ENCODE data around the gene IL5.
"Not testable (repeated sequence)": the region's sequence is repeated elsewhere in the genome, so short reads cannot be mapped to it uniquely, and the experiment has no call there.

Gene IL5

DNA sequence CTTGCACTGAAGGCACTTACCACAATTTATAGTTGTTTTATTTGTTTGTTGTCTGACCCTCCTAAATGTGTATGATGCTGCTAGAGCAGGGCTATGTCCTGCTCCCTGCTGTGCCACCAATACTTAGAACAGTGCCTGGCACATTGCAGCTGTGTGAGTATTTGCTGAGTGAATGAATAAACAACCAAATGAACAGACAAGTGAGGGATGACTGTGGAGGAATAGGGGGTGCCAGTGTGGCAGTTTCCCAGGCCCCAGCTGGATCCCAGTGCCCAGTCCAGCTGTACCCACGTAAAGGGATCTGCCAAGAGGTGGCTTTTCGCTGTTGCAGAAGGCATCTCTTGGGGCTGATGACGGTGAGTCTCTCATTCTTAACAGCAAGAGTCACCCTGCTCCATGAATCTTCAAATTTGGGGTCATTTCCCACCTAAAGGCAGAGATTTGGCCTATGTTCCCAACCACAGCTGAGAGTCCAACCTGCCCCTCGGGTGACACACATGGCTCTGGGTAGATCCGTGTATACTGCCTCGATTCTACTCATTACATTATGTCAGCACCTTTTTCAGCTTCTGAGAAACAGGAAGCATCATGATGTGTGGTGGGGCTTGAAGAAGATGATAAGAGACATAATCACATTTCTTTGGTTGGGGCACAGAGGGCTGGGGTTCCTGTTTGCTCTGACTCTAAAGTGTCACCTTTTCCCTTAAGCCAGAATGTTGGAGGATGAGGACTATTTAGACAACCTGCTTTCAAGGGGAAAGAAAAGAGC is 14.3 kb downstream of the IL5 start:
- DNase-seq, result no peak

DNA sequence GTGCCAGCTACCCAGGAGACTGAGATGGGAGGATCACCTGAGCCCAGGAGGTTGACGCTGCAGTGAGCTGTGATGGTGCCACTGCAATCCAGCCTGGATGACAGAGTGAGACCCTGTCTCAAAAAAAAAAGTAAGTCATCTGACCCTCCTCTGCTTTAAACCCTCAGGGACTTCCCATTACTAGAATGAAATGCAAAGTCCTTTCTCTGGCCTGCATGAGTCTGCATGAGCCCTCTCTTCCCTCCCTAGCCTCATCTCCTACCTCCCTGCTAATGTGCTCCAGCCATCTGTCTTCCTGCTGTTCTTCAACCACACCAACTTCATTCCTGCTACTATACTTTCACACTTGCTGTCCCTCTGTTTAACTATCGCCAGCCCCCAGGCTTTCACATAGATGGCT is 15.3 kb downstream of the IL5 start:
- DNase-seq, result no peak

- no peak for DNase-seq
These were observed 16.3 kb downstream of the IL5 start for GRCh38 chr5:132526974-132527564.

DNA sequence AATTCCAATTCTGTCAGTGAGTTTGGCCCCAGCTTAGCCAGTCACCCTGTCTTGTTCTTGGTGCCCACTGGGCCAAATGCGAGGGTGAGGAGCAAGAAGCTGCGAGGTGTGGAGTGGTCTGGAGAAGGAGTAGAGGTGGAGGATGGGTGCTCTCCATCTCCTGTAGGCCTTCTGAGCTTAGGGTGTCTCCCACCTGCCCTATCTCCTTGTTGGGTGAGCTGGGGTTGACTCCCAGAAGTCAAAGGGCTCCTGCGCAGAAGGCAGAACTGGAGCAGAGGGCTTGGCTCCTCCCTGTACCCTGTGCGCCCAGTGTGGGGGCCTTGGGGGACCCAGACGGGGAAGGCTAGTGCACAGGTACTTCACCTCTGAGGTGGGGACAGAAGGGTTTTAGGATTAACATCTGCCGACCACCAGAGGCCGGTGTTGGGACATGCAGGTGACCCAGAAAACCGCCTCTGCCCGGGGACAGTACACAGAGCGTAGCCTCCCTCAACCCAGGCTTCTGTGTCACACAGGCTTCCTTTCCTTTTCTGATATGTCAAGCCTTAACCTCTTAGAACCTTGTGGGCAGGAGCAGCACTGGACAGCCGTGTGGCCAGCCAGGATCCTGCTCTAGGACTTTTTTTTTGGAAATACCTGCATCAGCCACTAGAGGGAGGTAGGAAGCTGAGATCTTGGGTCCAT is 16.9 kb downstream of the IL5 start:
- DNase-seq, result peak; percentile 11 to 42

DNA sequence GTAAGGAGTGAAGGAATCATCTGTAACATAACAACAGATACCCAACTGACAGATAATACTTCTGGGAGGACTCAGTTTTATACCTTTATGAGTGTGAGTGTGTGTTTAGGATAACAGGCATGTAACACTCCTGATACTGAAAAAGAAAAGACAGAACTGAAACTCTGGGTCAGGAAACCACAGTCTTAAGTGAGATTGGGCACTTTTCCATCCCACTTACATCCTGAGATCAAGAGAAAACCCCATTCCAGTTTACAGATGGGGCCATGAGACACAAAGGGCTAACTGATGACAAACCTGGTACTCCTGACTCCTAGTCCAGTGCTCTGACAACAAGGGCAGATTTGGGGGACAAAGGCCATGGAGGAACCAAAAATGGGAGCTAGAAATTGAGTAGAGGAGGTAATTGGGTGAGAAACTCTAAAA is 18.0 kb downstream of the IL5 start:
- no peak for DNase-seq

DNA sequence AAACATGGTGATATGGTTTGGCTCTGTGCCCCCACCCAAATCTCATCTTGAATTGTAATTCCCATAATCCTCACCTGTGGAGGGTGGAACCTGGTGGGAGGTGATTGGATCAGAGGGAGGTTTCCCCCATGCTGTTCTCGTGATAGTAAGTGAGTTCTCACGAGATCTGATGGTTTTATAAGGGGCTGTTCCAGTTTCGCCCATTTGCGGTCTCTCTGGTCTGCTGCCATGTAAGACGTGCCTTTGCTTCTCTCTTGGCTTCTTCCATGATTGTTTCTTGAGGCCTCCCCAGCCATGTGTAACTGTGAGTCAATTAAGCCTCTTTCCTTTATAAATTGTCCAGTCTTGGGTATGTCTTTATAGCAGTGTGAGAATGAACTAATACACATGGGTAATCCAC is 18.4 kb downstream of the IL5 start:
- not testable (repeated sequence) for DNase-seq

- DNase-seq, result not testable (repeated sequence)
These were observed 21.3 kb downstream of the IL5 start for GRCh38 chr5:132522067-132522466.

- not testable (repeated sequence) for DNase-seq
These were observed 29.5 kb downstream of the IL5 start for GRCh38 chr5:132513618-132514336.

- no peak for DNase-seq
These were observed 33.2 kb downstream of the IL5 start for GRCh38 chr5:132510076-132510475.

DNA sequence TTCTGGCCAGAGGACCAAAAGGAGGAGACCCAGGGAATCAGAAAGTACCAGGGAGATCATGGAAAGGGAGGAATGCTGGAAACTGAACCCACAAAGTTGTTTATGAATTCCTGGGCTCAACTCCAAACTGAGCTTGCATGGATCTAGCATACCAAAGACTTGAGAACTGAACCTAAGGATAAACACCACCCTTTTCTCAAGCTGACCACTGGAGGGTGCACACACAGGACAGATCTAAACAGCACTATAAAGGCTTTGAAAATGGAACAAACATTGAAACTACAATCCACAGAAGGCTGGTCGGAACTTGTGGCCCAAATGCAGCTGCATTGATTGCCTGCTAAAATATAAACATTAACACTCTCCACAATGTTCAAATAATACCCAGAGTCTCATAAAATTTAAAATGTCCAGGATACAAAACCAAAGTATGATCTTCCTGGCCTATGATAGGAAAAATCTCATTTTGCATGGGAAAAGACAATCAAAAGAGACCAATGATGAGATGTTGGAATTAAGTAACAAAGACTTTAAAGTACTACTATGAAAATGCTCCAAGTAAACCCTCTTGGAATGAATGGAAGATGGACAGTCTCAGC is 37.1 kb downstream of the IL5 start:
- DNase-seq, result peak in 1 of 2 experiments; percentile 1

DNA sequence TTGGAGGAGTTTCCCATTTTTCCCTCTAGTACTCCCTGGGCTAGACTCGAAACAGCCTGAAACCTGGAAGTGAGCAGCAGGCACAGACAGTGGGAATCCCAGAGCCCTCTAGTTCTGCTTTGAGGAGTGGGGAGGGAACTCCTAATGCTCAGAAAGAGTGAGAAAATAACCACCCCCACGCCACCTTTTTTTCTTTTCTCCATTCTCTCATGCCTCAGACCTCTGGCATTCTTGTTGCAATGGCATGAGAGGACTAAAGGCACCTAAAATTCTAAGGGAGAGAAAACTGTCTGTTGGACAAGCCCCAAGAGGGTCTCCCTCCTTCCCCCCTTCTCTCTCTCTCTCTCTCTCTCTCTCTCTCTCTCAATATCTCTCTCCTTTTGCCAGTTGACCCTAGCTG is 37.7 kb downstream of the IL5 start:
- no peak for DNase-seq

- no peak for DNase-seq
These were observed 38.6 kb downstream of the IL5 start for GRCh38 chr5:132504746-132505145.

DNA sequence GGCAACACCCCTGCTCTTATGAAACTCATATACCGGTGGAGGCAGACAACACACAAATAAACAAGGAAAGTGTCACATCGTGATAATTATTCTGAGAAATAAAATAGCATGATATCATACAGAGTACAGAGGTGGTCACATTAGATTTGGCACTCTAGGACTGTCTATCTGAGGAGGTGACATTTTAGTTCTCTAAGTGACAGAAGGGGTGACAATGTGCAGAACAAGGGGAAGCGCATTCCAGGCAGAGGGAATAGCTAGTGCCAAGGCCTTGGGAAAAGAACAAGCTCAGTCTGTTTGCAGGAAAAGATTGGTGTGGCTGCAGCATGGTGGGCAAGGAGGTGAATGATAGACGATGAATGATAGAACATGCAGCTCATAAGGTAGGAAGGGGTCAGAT is 40.1 kb downstream of the IL5 start:
- no peak for DNase-seq

DNA sequence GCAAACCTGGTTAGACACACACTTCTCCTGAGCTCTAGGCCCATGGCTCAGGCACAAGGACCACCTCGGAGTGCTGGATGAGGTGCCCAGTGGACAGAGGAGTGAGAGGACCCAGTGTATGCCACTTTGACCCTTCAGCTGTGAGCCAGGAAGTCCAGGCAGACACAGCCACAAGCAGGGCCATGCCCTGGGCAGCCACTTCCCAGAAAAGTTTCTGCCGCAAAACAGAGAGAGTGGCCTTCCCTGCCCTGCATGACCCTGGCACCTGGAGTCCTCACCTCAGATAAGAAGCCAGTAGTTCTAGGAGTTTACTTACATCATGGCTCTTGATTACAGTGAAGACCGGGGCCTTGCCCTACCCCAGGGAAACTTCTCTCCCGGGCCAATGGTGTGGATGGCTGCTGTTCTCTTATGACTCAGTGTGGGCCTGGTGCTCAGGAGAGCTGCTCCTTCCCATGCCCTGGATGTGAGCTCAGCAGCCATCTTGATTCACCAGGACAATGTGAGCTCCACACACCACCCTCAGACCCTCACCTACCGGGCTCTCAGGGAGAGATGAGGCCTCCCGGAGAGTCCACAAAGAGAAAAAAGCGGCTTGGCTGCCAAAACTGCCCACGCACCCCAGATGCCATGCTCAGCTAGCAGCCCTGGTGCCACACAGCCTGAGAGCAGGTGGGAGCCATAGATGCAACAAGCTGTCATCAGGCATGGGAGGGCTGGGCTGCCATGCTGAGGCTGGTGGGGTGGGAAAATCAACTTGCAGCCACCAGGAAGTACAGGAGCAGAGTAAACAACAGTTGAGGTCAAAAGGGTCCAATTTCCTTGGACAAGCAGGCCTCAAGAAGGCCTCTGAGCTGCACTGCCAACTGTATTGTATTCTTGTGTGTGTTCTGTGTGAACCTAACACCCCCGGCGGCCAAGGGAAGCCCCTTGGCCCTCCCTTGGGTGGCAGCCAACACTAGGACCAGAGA is 41.1 kb downstream of the IL5 start:
- no peak for DNase-seq

DNA sequence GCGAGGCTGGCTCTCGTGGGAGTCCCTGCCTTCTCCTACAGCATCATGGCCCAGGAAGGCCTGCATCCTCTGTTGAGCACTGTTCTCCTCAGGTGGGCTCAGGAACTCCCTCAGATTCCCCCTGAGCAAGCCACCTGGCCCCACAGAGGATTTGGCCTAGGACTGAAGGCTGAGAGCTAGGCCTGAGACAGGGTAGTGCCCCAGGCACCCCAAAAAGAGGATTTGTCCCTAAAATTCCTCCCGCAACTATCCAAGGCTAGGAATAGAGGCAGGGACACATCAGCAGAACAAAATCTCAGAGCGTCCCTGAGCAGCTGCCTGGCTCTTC is 41.7 kb downstream of the IL5 start:
- no peak for DNase-seq

DNA sequence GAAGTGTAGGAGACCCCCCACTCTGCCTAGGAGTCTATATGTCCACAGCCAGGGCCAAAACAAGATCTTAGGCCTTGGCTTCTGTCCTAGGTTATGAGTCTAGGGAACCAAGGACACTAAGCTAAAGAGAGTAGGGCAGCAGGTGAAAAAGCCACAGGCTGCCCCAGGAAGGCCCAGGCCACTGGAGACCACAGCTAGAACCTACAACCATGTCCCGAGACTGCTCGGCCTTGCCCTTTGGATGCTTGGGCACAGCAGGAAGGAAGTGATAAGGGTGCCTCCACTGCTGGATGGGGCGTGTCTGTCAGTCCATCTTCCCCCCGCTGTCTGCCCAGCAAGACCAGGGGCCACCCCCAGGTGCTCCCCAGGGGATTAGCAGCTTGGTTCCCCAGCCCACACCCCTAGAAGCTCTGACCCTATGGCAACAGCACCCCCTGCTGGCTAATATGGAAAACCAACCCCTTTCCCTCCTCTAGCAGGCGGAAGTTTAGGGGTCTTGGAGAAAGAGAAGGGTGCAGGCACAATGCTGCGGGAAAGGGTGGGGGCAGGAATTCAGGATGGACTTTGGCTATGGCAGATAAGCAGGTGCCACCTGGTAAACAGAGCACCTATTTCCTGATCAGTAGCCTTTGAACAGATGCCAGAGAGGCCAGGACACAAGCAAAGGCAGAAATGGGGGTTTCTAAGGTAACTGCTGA is 42.2 kb downstream of the IL5 start:
- peak in 1 of 2 experiments; percentile 46 for DNase-seq

- no peak for DNase-seq
These were observed 42.9 kb downstream of the IL5 start for GRCh38 chr5:132500244-132500930.

GRCh38 chr5:132499440-132500243 is 43.7 kb downstream of the IL5 start:
- DNase-seq, result no peak

- no peak for DNase-seq
These were observed 44.5 kb downstream of the IL5 start for GRCh38 chr5:132498686-132499271.

Measured in NCI-H1930 (cell line).